Neural crest cell (in vitro differentiated cells): ENCODE results near the gene GALNTL6. TPM values are rescaled to one million over a fixed set of nuclear protein-coding genes. Genes with fewer than 3 reads are reported as not detected.

Experiments used
- DNase-seq: peaks from one replicate; pipeline ENCODE4 v3.0.0; 2021; ENCODE audit warnings: low read depth, mixed read lengths, low spot score
- H3K27ac Mint-ChIP-seq: one replicate; pipeline ENCODE4 v1.8.0; 2021; ENCODE audit warnings: mild to moderate bottlenecking, mixed read lengths; ENCODE audit not compliant: unreplicated experiment
- H3K27me3 Mint-ChIP-seq: 2 replicates; pipeline ENCODE4 v1.8.0; 2021; ENCODE audit warnings: low read depth, mild to moderate bottlenecking, mixed read lengths
- H3K36me3 Mint-ChIP-seq: 2 replicates; pipeline ENCODE4 v1.8.0; 2021; ENCODE audit warnings: low read depth, mild to moderate bottlenecking, mixed read lengths
- H3K4me1 Mint-ChIP-seq: 2 replicates; pipeline ENCODE4 v1.8.0; 2021; ENCODE audit warnings: mixed read lengths
- H3K4me3 Mint-ChIP-seq: one replicate; pipeline ENCODE4 v1.8.0; 2021; ENCODE audit warnings: mild to moderate bottlenecking, mixed read lengths
- H3K9me3 Mint-ChIP-seq: 2 replicates; pipeline ENCODE4 v1.8.0; 2021; ENCODE audit warnings: mixed read lengths
- total RNA-seq: library from RNA; stranded (reverse); gene quantifications from 2 replicates; pipeline ENCODE4 v1.2.1, GENCODE V29; 2021
- TF ChIP-seq, protein P1 (sequence below): fragments of 200-600 bp; sonication (generic); conservative IDR thresholded peaks from 2 replicates; pipeline ENCODE4 v1.5.0; 2021; ENCODE audit warnings: antibody characterized with exemption, mild to moderate bottlenecking

GALNTL6 gene
- total RNA-seq, 1 donor from 2014 or later, result 0.07 TPM

DNA sequence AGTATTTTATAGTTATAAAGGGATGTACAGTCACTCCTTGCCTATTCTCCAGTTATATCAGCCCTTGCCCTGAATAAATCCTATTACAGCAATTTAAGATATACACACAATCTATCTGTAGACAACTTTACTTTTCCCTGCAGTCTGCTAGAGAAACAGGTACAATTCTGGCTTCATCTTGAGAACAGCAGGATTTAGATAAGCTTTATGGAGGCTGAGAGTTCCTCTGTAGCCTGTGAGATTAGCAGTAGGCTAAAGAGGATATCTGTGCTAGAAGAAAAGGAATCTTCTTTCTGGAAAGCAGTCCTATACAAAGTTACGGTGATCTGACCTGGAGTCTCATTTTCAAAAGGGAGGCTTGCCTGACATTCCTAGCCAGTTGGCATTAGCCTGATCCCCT, 290.3 kb downstream of the GALNTL6 start:
- Mint-ChIP-seq H3K4me1 (peaks cover 21% of the 10 kb centered on the region), H3K9me3 (peaks cover 3% of the 10 kb centered on the region), H3K27me3 (no peaks in the 10 kb centered on the region), H3K36me3 (no peaks in the 10 kb centered on the region), H3K4me3 (no peak overlapping the region), H3K27ac (no peak overlapping the region)
- TF ChIP-seq, protein P1, sequence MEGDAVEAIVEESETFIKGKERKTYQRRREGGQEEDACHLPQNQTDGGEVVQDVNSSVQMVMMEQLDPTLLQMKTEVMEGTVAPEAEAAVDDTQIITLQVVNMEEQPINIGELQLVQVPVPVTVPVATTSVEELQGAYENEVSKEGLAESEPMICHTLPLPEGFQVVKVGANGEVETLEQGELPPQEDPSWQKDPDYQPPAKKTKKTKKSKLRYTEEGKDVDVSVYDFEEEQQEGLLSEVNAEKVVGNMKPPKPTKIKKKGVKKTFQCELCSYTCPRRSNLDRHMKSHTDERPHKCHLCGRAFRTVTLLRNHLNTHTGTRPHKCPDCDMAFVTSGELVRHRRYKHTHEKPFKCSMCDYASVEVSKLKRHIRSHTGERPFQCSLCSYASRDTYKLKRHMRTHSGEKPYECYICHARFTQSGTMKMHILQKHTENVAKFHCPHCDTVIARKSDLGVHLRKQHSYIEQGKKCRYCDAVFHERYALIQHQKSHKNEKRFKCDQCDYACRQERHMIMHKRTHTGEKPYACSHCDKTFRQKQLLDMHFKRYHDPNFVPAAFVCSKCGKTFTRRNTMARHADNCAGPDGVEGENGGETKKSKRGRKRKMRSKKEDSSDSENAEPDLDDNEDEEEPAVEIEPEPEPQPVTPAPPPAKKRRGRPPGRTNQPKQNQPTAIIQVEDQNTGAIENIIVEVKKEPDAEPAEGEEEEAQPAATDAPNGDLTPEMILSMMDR, result no peak
- DNase-seq, result no peak

DNA sequence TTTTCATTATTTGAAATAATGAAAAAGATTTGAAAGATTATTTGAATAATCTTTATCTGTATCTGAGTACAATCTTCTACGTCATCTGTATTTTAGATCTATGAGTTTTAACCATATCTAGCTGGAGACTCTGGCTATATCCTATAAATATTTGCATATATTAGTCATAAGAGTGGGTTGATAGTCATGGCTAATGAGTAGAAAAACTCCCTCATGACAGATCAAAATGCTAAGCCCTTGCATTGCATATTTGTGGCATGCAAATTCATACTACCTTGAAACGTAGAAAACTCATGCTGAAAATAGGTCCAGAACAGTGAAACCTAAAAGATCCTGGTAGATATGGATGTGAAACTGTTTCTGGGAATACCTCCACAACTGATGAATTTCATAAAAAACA, 291.3 kb downstream of the GALNTL6 start:
- Mint-ChIP-seq H3K27me3 (no peaks in the 10 kb centered on the region), H3K4me1 (peaks cover 11% of the 10 kb centered on the region), H3K4me3 (no peak overlapping the region), H3K36me3 (no peaks in the 10 kb centered on the region), H3K27ac (no peak overlapping the region), H3K9me3 (peaks cover 3% of the 10 kb centered on the region)
- TF ChIP-seq, protein P1, result no peak
- no peak for DNase-seq

DNA sequence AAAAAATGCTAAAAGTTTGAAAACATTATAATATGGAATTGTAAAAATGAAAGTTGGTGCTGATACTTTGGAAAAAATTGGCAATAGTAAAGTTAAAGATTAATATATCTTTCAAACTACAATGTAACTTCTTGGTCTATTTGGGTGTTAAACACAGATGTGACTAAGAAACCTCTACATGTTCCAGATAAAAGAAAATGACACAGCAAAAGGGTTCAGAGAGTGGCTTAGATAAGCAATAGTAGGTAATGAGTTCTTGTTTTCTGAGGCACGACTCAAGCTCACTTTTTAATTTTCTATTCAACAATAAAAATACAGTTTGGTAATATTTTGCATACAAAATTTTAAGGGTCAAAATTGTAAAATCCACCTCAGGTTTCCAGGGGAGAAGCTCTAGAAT, 292.7 kb downstream of the GALNTL6 start:
- Mint-ChIP-seq H3K27me3 (no peaks in the 10 kb centered on the region), H3K4me3 (no peak overlapping the region), H3K36me3 (no peaks in the 10 kb centered on the region), H3K27ac (no peak overlapping the region), H3K4me1 (peaks cover 3% of the 10 kb centered on the region), H3K9me3 (peaks cover 3% of the 10 kb centered on the region)
- DNase-seq, result no peak
- TF ChIP-seq, protein P1, result no peak

DNA sequence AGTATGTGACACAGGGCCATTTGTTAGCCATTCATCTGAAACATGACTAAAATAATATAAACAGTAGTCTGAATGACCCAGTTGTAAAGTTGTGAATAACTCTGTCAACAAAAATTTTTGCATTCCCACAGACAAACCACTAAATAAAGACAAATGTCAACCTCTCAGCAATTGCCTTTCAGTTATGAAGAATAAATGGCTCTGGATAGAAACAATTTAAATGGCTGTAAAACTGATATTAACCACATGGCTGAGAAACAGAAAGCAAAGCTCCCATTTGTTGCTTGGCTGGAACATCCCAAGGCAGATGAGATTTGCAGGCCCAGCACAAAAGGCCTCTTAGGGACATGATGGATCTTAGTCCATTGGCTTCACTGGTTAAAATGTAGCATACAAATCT, 296.3 kb downstream of the GALNTL6 start:
- no peaks in the 10 kb centered on the region for H3K36me3 Mint-ChIP-seq
- DNase-seq, result no peak
- no peaks in the 10 kb centered on the region for H3K4me1 Mint-ChIP-seq
- H3K27ac Mint-ChIP-seq, result no peak overlapping the region
- H3K27me3 Mint-ChIP-seq, result no peaks in the 10 kb centered on the region
- TF ChIP-seq, protein P1, result no peak
- peaks cover 3% of the 10 kb centered on the region for H3K9me3 Mint-ChIP-seq
- no peak overlapping the region for H3K4me3 Mint-ChIP-seq

DNA sequence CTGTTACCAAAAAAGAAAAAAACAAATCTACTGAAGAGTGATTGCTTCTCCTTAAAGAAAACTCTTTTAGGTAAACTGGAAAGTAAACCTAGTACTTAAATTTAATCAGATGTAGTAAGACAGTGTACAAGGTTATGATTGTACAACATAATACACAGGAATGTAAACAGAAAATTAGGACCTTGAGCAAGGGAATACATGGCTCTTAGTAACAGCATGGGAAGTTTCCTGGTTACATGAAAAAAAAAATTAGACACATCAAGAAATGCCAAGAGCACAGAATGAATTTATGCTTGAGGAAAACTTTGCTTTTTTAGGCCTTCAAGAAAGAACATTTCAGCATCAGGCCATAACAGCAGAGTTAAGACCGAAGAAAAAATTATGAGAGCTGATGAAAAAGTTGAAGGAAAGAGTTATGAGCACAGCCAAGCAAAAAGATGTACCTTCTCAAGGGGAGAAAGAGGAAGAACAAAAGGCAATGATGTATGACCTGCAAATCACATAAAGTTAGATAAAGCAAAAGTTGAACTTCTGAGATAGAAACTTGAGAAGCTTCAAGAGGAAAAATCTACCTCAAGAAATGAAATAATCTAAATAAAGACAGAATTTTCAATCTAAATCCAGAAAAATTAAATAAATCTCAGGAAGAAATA, 311.6 kb downstream of the GALNTL6 start:
- Mint-ChIP-seq H3K27ac (no peak overlapping the region), H3K27me3 (no peaks in the 10 kb centered on the region), H3K4me3 (no peak overlapping the region), H3K4me1 (no peaks in the 10 kb centered on the region), H3K9me3 (no peaks in the 10 kb centered on the region), H3K36me3 (no peaks in the 10 kb centered on the region)
- TF ChIP-seq, protein P1, result no peak
- no peak for DNase-seq
